CD4-positive, alpha-beta T cell treated with Interleukin-6 at 100 ng/mL for 8 hours (primary cell): ENCODE data around the gene LIPC.
A peak's percentile ranks its signal among the peaks of the same experiment; 100 is the strongest.

ENCODE experiments used
- DNase-seq: peaks from one replicate; pipeline ENCODE4 v3.0.0-alpha.2; 2020; ENCODE audit warnings: mixed read lengths, low spot score

LIPC gene

DNA sequence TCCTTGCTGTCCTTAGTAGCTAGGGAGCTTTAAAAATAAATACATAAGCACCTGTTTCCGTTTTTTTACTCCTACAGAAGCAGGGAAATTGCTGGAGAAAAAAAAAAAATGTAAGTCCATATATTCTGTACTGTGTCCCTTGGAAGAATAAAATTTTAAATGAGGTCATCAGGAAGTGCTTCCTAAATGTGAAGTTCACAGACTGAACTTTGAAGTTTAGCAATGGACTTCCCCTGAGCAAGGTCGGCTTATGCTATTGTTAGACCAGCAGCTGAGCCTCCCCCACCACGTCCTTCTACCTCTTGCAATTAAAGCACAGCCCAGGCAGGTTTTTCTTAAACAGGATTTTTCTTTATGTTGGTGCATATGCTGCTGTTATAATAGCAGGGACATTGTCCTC is 26.3 kb downstream of the LIPC start:
- no peak for DNase-seq

GRCh38 chr15:58459045-58459444 is 27.3 kb downstream of the LIPC start:
- DNase-seq: no peak

DNA sequence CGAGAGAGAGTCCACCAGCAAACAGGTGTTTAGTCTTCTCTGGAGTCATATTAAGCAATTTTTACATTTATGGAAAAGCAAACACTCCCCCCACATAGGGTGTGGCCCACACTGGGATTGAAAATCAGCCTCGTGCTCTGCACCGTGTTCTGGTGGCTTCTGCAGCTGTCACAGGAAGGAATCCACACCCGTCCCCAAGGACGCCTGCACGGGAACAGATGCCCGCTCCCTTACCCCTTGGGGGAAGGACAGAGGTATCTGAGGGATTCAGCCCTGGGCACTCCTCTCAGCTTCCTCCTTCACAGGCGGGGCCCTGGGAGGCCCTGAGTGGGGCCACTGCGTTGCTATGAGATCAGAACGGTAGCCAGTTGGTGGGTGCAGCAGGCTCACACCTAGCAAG is 27.8 kb downstream of the LIPC start:
- no peak for DNase-seq

- DNase-seq: no peak
Measured at GRCh38 chr15:58460116-58460790, 28.5 kb downstream of the LIPC start.

- DNase-seq: no peak
Measured at GRCh38 chr15:58460872-58461271, 29.1 kb downstream of the LIPC start.

DNA sequence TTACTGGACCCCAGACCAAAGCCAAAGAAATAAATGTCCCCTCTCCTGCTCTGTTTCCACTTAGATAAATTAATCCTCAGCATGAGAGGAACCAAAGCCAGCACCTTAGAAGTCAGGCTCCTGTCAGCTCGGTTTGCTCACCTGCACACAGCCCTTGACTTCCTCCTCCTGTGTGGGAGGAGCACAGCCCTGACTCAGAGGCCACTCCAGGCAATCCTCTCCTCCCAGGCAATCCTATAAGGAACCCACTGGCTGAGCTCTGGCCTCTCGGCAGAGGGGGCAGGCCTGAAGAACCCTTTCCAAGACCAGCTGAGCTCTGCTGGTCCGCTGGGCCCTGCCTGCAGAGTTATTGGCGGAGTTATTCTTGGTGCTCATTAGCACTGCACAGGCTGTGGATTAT is 30.8 kb downstream of the LIPC start:
- no peak for DNase-seq

- DNase-seq: no peak
Measured at GRCh38 chr15:58462973-58463663, 31.3 kb downstream of the LIPC start.

GRCh38 chr15:58463815-58464650 is 32.2 kb downstream of the LIPC start:
- DNase-seq: no peak

GRCh38 chr15:58465070-58465469 is 33.3 kb downstream of the LIPC start:
- DNase-seq: no peak

DNA sequence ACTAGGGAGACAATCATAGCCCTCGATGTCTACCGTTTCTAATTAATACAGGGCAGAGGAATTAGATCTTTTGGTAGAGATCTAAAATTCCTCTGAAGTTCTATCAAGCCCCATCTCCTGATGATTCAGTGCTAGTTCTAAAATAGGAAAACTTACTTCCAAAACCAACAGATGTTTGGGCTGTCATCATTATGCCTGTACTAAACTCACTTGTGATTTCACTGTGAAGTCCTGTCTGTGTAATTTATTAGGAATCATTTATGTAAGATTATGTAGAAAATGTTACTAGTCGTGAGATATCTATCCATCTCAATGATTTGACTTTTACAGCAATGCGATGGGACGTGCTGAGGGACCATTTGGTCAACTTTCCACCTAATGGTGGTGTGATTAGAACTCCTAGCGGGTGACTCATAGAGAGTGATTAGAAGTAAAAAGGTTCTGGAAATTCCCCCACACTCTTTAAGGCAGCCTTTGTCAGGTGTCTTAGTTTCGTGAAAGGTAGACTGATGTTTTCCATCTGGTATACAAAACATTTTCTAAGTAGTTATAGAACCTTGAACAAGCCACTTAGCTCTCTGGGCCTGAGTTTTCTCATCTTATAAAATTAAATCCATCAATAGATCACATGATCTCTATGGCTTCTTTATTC is 34.2 kb downstream of the LIPC start:
- DNase-seq: no peak

GRCh38 chr15:58466566-58466965 is 34.8 kb downstream of the LIPC start:
- DNase-seq: no peak

- no peak for DNase-seq
Measured at GRCh38 chr15:58467121-58467721, 35.4 kb downstream of the LIPC start.

DNA sequence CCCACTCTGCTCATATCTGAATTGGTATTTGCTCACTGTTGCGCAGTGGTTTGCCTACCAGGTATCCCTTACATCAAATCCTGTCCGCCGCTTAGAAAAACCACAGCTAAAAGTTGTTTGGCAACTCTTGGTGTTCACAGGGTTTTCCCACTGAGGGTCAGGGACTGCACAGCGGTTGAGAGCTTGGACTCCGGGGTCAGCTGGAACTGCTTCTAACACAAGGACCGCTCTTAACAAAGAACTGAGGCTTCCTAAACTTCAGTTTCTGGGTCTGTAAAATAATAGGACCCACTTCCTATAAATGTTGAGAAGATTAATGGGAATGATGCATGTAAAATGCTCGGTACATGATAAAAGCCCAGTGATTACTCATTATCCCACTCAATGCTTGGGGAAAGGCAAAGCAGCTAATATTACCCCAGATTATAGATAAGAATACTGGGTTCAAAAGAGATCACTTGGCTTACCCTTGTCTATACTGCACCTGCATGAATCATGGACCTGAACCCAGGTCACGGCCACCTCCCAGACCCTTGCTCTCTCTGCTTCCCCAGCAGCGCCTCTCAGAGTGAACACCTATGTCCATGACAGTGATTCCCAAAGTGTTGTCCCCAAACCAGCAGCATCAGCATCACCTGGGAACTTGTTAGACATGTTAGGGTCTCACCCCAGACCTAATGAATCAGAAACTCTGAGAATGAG is 36.1 kb downstream of the LIPC start:
- DNase-seq: no peak

- no peak for DNase-seq
Measured at GRCh38 chr15:58469432-58470353, 37.9 kb downstream of the LIPC start.

DNA sequence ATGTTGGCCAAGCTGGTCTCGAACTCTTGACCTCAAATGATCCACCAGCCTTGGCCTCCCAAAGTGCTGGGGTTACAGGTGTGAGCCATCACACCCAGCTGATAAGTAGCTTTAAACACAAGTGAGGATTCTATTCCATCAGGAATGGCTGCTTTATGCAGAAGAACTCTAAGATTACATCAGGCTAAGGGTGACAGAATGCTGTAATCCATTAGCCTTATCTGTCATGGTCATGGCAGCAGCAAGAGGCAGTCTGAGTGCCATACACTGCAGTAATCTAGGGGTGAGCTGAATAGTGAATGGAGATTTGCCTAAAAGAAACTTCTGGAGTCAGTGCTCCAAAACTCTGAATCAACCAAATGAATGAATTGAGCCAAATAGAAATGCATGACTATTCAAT is 39.6 kb downstream of the LIPC start:
- no peak for DNase-seq

GRCh38 chr15:58472221-58472620 is 40.4 kb downstream of the LIPC start:
- no peak for DNase-seq

DNA sequence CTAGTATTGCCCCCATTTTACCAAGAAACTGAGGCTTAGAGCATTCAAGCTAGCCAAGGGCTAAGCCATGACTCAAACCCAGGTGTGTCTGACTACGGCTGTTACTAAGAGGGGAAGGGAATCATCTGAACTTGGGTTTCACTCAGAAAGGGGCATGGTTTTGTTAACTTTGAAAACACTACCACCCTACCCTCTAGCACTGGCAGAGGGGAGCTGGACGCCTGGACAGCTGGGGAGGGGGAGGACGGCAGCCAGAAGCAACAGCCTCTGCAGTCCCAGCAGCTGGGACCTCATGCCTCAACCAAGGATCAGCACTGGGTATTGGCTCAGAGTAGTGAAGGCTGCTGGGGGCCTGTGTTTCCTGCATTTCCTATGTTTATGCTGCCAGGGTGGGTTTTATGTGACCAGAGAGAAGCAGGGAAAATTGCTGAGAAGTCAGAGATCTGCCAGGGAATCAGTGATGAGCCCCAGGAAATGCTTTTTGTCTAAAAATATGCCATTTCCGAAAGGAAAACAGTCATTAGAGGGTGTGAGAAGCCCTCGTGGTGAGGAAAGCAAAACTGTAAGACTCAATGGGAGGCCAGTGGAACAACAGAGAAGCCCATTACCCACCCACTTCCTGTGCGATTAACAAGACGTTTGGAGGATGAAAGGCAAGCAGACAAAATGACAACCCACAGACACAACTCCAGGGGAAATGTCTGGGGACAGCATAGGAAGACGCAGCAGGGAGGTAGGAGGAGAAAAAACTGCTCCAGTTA is 41.2 kb downstream of the LIPC start:
- DNase-seq: peak; percentile 62

DNA sequence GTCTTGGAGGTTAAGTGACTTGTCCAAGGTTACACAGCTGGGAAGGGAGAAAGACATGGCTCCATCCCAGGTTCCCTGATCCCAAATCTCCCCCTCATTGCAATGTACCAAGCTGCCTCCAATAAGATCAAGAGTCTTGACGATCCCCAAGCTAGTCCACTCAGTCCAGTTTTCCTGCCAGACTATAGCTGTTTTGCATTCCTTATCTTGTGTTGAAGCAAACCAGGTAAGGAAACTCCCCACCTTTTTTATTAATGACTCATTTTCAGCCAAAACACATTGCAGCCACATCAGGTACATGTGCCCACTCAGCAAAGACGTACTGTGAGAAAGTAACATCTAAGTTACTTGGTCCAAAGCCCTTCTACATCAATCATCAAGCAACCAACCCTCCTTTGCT is 41.9 kb downstream of the LIPC start:
- DNase-seq: no peak

DNA sequence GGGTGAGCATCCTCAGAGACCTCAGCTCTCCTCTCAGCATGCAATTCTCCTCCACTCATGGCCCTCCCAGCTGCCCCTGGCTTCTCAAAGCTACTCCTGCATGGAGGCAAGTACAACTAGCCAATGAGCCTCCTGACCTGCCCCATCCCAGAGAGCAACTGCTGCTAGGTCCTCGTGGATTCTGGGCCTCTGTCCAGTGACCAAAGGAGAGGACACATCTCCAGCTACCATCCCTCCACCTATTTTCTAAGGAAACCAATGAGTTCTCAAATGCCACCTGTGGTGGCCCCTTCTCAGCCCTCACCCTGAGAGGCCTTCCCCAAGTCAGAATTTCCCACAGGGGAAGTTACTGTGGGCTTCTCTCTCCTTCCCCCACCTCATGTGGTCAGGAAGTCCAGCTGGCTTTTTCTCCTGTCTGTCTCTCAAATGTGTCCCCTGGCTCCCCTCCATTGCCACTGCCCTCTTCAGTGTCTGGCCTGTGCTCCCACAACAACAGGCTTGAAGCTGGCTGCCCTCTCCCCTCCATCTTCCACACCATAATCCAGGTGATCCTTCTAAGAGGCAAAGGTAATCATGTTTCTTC is 43.0 kb downstream of the LIPC start:
- no peak for DNase-seq
